Inferior parietal cortex (tissue), 1 donor: ENCODE results near the gene CDC14B.
A peak's percentile ranks its signal among the peaks of the same experiment; 100 is the strongest.
"Not testable (repeated sequence)": the region's sequence is repeated elsewhere in the genome, so short reads cannot be mapped to it uniquely, and the experiment has no call there.

Source experiments
- DNase-seq: peaks from one replicate; pipeline ENCODE4 v3.0.0-alpha.2; 2016; ENCODE audit errors: extremely low spot score

Gene CDC14B

GRCh38 chr9:96626912-96627311, 7.3 kb upstream of the CDC14B start:
- DNase-seq, result no peak

- no peak for DNase-seq
Measured at GRCh38 chr9:96621618-96622017, 2.0 kb upstream of the CDC14B start.

GRCh38 chr9:96620832-96621269, 1.2 kb upstream of the CDC14B start:
- DNase-seq, result no peak

- no peak for DNase-seq
Measured at GRCh38 chr9:96620181-96620514, 505 bp upstream of the CDC14B start.

- no peak for DNase-seq
Measured at GRCh38 chr9:96619124-96619465, 548 bp downstream of the CDC14B start.

- DNase-seq, result peak; percentile 71
Measured at GRCh38 chr9:96618209-96619123, 1.2 kb downstream of the CDC14B start.

- DNase-seq, result peak; percentile 50
Measured at GRCh38 chr9:96617439-96618185, 2.0 kb downstream of the CDC14B start.

GRCh38 chr9:96616817-96617438, 2.7 kb downstream of the CDC14B start:
- no peak for DNase-seq

GRCh38 chr9:96615411-96615810, 4.2 kb downstream of the CDC14B start:
- DNase-seq, result no peak

GRCh38 chr9:96614664-96615063, 5.0 kb downstream of the CDC14B start:
- not testable (repeated sequence) for DNase-seq

GRCh38 chr9:96612966-96613589, 6.6 kb downstream of the CDC14B start:
- peak; percentile 69 for DNase-seq

- peak; percentile 93 for DNase-seq
Measured at GRCh38 chr9:96612105-96612965, 7.3 kb downstream of the CDC14B start.

- DNase-seq, result no peak
Measured at GRCh38 chr9:96611302-96611701, 8.3 kb downstream of the CDC14B start.

- DNase-seq, result no peak
Measured at GRCh38 chr9:96609732-96610131, 9.9 kb downstream of the CDC14B start.

- no peak for DNase-seq
Measured at GRCh38 chr9:96607971-96608370, 11.7 kb downstream of the CDC14B start.

GRCh38 chr9:96605328-96605727, 14.3 kb downstream of the CDC14B start:
- DNase-seq, result no peak

- no peak for DNase-seq
Measured at GRCh38 chr9:96604004-96604319, 15.7 kb downstream of the CDC14B start.

GRCh38 chr9:96603305-96604003, 16.2 kb downstream of the CDC14B start:
- no peak for DNase-seq

GRCh38 chr9:96599298-96599697, 20.3 kb downstream of the CDC14B start:
- no peak for DNase-seq

- no peak for DNase-seq
Measured at GRCh38 chr9:96596601-96597111, 23.0 kb downstream of the CDC14B start.
